Measurements from ENCODE around the gene ZBTB9. TPM values are rescaled to one million over a fixed set of nuclear protein-coding genes. Genes with fewer than 3 reads are reported as not detected.
"Not testable (repeated sequence)": the region's sequence is repeated elsewhere in the genome, so short reads cannot be mapped to it uniquely, and the experiment has no call there.

ZBTB9 gene
- total RNA-seq, 1 experiment from 2014 or later: 11.4 TPM

- POLR2A ChIA-PET: no interaction called here
- intact Hi-C loops (cut with micrococcal nuclease; ENCODE audit: unreplicated experiment): no loop called here
- TF ChIP-seq CTCF (IDR thresholded peaks at IDR 0.05; ENCODE audit: insufficient read depth in 1 of 2, low read depth in 1 of 2, low read length in 1 of 2, severe bottlenecking in 1 of 2, unreplicated experiment in 1 of 2): no peak
- no peaks in the 10 kb centered on the region for H3K27me3 Mint-ChIP-seq (ENCODE audit: insufficient read depth, unreplicated experiment)
- no TSS peak for BruUV-seq (replicated peaks)
- H3K4me1 Mint-ChIP-seq (ENCODE audit: low read depth, unreplicated experiment): no peaks in the 10 kb centered on the region
- no peaks in the 10 kb centered on the region for H3K9me3 Mint-ChIP-seq (ENCODE audit: unreplicated experiment)
- H3K27ac Mint-ChIP-seq (ENCODE audit: unreplicated experiment): no peak overlapping the region
- Histone ChIP-seq H3K9me3 (0 out of 2 replicates have a peak, but pooled peaks cover 4% of the 10 kb centered on the region), H3K4me3 (ENCODE audit: low read depth, low read length) (no peak overlapping the region), H3K27me3 (replicated peaks; ENCODE audit: control insufficient read depth, insufficient read depth, low read length) (no peaks in the 10 kb centered on the region), H3K36me3 (ENCODE audit: control insufficient read depth, insufficient read depth, low read length) (no peaks in the 10 kb centered on the region), H3K4me1 (no peaks in the 10 kb centered on the region)
- H3K4me3 Mint-ChIP-seq (ENCODE audit: unreplicated experiment): no peak overlapping the region
- no peak for DNase-seq
- CTCF ChIA-PET: no interaction called here
- H3K36me3 Mint-ChIP-seq (ENCODE audit: insufficient read depth, unreplicated experiment): no peaks in the 10 kb centered on the region
Observed at GRCh38 chr6:33469661-33470060, 15.3 kb downstream of the ZBTB9 start.

GRCh38 chr6:33477864-33478263, 23.5 kb downstream of the ZBTB9 start:
- ChIA-PET POLR2A (no interaction called here), CTCF (no interaction called here)
- Histone ChIP-seq H3K4me3 (ENCODE audit: low read depth, low read length) (no peak overlapping the region), H3K4me1 (peaks cover 4% of the 10 kb centered on the region), H3K9me3 (no peaks in the 10 kb centered on the region; the same call in 1 of the 2 replicates), H3K36me3 (ENCODE audit: control insufficient read depth, insufficient read depth, low read length) (no peaks in the 10 kb centered on the region), H3K27me3 (replicated peaks; ENCODE audit: control insufficient read depth, insufficient read depth, low read length) (no peaks in the 10 kb centered on the region)
- Mint-ChIP-seq H3K4me1 (ENCODE audit: low read depth, unreplicated experiment) (peaks cover 12% of the 10 kb centered on the region), H3K36me3 (ENCODE audit: insufficient read depth, unreplicated experiment) (no peaks in the 10 kb centered on the region), H3K27ac (ENCODE audit: unreplicated experiment) (no peak overlapping the region), H3K27me3 (ENCODE audit: insufficient read depth, unreplicated experiment) (no peaks in the 10 kb centered on the region), H3K9me3 (ENCODE audit: unreplicated experiment) (no peaks in the 10 kb centered on the region), H3K4me3 (ENCODE audit: unreplicated experiment) (no peak overlapping the region)
- DNase-seq: no peak
- TF ChIP-seq CTCF (IDR thresholded peaks at IDR 0.05; ENCODE audit: insufficient read depth in 1 of 2, low read depth in 1 of 2, low read length in 1 of 2, severe bottlenecking in 1 of 2, unreplicated experiment in 1 of 2): no peak
- intact Hi-C loops (cut with micrococcal nuclease; ENCODE audit: unreplicated experiment): no loop called here
- BruUV-seq (replicated peaks): no TSS peak

- ChIA-PET CTCF (no interaction called here), POLR2A (no interaction called here)
- H3K27ac Mint-ChIP-seq (ENCODE audit: unreplicated experiment): no peak overlapping the region
- Histone ChIP-seq H3K4me3 (ENCODE audit: low read depth, low read length) (no peak overlapping the region), H3K9me3 (no peaks in the 10 kb centered on the region; the same call in 1 of the 2 replicates), H3K27me3 (replicated peaks; ENCODE audit: control insufficient read depth, insufficient read depth, low read length) (no peaks in the 10 kb centered on the region), H3K36me3 (ENCODE audit: control insufficient read depth, insufficient read depth, low read length) (no peaks in the 10 kb centered on the region), H3K4me1 (peaks cover 4% of the 10 kb centered on the region)
- H3K27me3 Mint-ChIP-seq (ENCODE audit: insufficient read depth, unreplicated experiment): no peaks in the 10 kb centered on the region
- H3K4me1 Mint-ChIP-seq (ENCODE audit: low read depth, unreplicated experiment): peaks cover 12% of the 10 kb centered on the region
- no peak for TF ChIP-seq CTCF (IDR thresholded peaks at IDR 0.05; ENCODE audit: insufficient read depth in 1 of 2, low read depth in 1 of 2, low read length in 1 of 2, severe bottlenecking in 1 of 2, unreplicated experiment in 1 of 2)
- intact Hi-C loops (cut with micrococcal nuclease; ENCODE audit: unreplicated experiment): no loop called here
- H3K9me3 Mint-ChIP-seq (ENCODE audit: unreplicated experiment): no peaks in the 10 kb centered on the region
- H3K4me3 Mint-ChIP-seq (ENCODE audit: unreplicated experiment): no peak overlapping the region
- no peaks in the 10 kb centered on the region for H3K36me3 Mint-ChIP-seq (ENCODE audit: insufficient read depth, unreplicated experiment)
- BruUV-seq (replicated peaks): no TSS peak
- no peak for DNase-seq
Observed at GRCh38 chr6:33481192-33481591, 26.8 kb downstream of the ZBTB9 start.

GRCh38 chr6:33482620-33483019, 28.2 kb downstream of the ZBTB9 start:
- H3K36me3 ChIP-seq (ENCODE audit: control insufficient read depth, insufficient read depth, low read length); DNase-seq; H3K27me3 ChIP-seq (replicated peaks; ENCODE audit: control insufficient read depth, insufficient read depth, low read length); H3K4me3 ChIP-seq (ENCODE audit: low read depth, low read length); CTCF ChIA-PET; POLR2A ChIA-PET; intact Hi-C loops (cut with micrococcal nuclease; ENCODE audit: unreplicated experiment); H3K9me3 Mint-ChIP-seq (ENCODE audit: unreplicated experiment); H3K36me3 Mint-ChIP-seq (ENCODE audit: insufficient read depth, unreplicated experiment); H3K27me3 Mint-ChIP-seq (ENCODE audit: insufficient read depth, unreplicated experiment); H3K9me3 ChIP-seq; BruUV-seq (replicated peaks); H3K4me3 Mint-ChIP-seq (ENCODE audit: unreplicated experiment); H3K27ac Mint-ChIP-seq (ENCODE audit: unreplicated experiment); H3K4me1 ChIP-seq: not testable (repeated sequence)
- peaks cover 11% of the 10 kb centered on the region for H3K4me1 Mint-ChIP-seq (ENCODE audit: low read depth, unreplicated experiment)

Measured in Caco-2 (cell line).